H1 (cell line): ENCODE results near the gene IL13RA1. TPM values are rescaled to one million over a fixed set of nuclear protein-coding genes. Genes with fewer than 3 reads are reported as not detected.

Source experiments
- CTCF ChIA-PET: fragments of 300-600 bp; sonication (Branson Sonifier 250); formaldehyde crosslinking; loops from one replicate; lab custom pipeline; 2021; ENCODE audit not compliant: partially characterized antibody; lab: Charles Lee
- POLR2A ChIA-PET: fragments of 300-600 bp; sonication (Branson Sonifier 250); formaldehyde crosslinking; loops from one replicate; lab custom pipeline; 2021; ENCODE audit warnings: inconsistent platforms; ENCODE audit not compliant: partially characterized antibody; lab: Charles Lee
- DNase-seq, 2 experiments: peaks; one replicate each; pipeline versions ENCODE4 v3.0.0 to v3.0.0-alpha.2; 2010 to 2022; ENCODE audit warnings: low spot score in 2 of 2, low read depth in 1 of 2, mixed read lengths in 1 of 2
- FAIRE-seq: peaks from 2 replicates; lab custom pipeline; 2011; peaks lifted over from hg19 to GRCh38; lab: Jason Lieb, UNC
- H2AFZ ChIP-seq: 2 replicates; pipeline ENCODE4 v1.8.1; 2012; ENCODE audit warnings: low read length, inconsistent platforms
- H2AK5ac ChIP-seq: 2 replicates; pipeline ENCODE4 v1.6.1; 2013; ENCODE audit warnings: low read depth, low read length
- H2BK120ac ChIP-seq: replicated peaks from 2 replicates; pipeline ENCODE3; 2013; ENCODE audit warnings: low read depth, low read length, inconsistent platforms
- H2BK12ac ChIP-seq: 2 replicates; pipeline ENCODE4 v1.6.1; 2013; ENCODE audit warnings: low read depth, low read length
- H2BK15ac ChIP-seq: 2 replicates; pipeline ENCODE4 v1.6.1; 2013; ENCODE audit warnings: low read length
- H2BK20ac ChIP-seq: 2 replicates; pipeline ENCODE4 v1.6.1; 2013; ENCODE audit warnings: low read length
- H2BK5ac ChIP-seq: 2 replicates; pipeline ENCODE4 v1.6.1; 2013; ENCODE audit warnings: low read depth, low read length
- H3K14ac ChIP-seq: 2 replicates; pipeline ENCODE4 v1.6.1; 2013; ENCODE audit warnings: inconsistent platforms; ENCODE audit not compliant: insufficient read length
- H3K18ac ChIP-seq: 2 replicates; pipeline ENCODE4 v1.6.1; 2013; ENCODE audit warnings: low read length; ENCODE audit errors: extremely low read depth
- H3K23ac ChIP-seq: 2 replicates; pipeline ENCODE4 v1.6.1; 2013; ENCODE audit warnings: inconsistent platforms; ENCODE audit not compliant: insufficient read length
- H3K23me2 ChIP-seq: 2 replicates; pipeline ENCODE4 v1.6.1; 2013; ENCODE audit warnings: low read depth, low read length
- H3K27ac ChIP-seq: 2 replicates; pipeline ENCODE4 v1.6.1; 2011; ENCODE audit warnings: low read depth, low read length, inconsistent platforms
- H3K27me3 ChIP-seq, 4 experiments: replicated peaks in 1 of 4; 1 replicate in 1 of 4; 2 replicates in 3 of 4; pipeline versions ENCODE4 v1.6.1 to v1.8.1; 2011 to 2013; ENCODE audit warnings: low read length in 3 of 4, mild to moderate bottlenecking in 3 of 4, inconsistent platforms in 2 of 4, mixed read lengths in 2 of 4, moderate library complexity in 1 of 4; ENCODE audit not compliant: control insufficient read depth in 3 of 4, insufficient read depth in 3 of 4; ENCODE audit errors: extremely low read depth in 1 of 4
- H3K36me3 ChIP-seq, 4 experiments: 2 replicates each; pipeline versions ENCODE4 v1.6.1 to v1.8.1; 2011 to 2013; ENCODE audit warnings: mild to moderate bottlenecking in 4 of 4, low read length in 3 of 4, moderate library complexity in 2 of 4, control low read depth in 1 of 4, inconsistent platforms in 1 of 4; ENCODE audit not compliant: insufficient read depth in 4 of 4, control insufficient read depth in 2 of 4
- H3K4ac ChIP-seq: replicated peaks from 2 replicates; pipeline ENCODE3; 2013; ENCODE audit warnings: low read length, low read depth, mixed read lengths, inconsistent platforms; ENCODE audit not compliant: insufficient read length
- H3K4me1 ChIP-seq, 4 experiments: replicated peaks in 1 of 4; 1 replicate in 1 of 4; 2 replicates in 3 of 4; pipeline versions ENCODE4 v1.6.1 to v1.8.1; 2011 to 2013; ENCODE audit warnings: low read length in 3 of 4, inconsistent platforms in 2 of 4, mixed read lengths in 1 of 4; ENCODE audit not compliant: insufficient read depth in 4 of 4, control insufficient read depth in 3 of 4
- H3K4me2 ChIP-seq, 2 experiments: 2 replicates each; pipeline versions ENCODE4 v1.6.1 to v1.8.1; 2011 to 2013; ENCODE audit warnings: low read depth in 2 of 2, low read length in 2 of 2, control low read depth in 1 of 2, inconsistent platforms in 1 of 2, mild to moderate bottlenecking in 1 of 2; ENCODE audit not compliant: insufficient read depth in 1 of 2
- H3K4me3 ChIP-seq, 4 experiments: fragments of 200-600, 300-600 bp in 1 of 4; sonication (generic), shearing (Covaris generic), sonication (Bioruptor Twin) in 1 of 4; 2 replicates each; pipeline versions ENCODE4 v1.5.1 to v1.8.1; 2011 to 2016; ENCODE audit warnings: low read length in 4 of 4, low read depth in 3 of 4, control low read depth in 2 of 4, inconsistent platforms in 2 of 4, mild to moderate bottlenecking in 2 of 4, mixed read lengths in 1 of 4, moderate library complexity in 1 of 4; ENCODE audit not compliant: insufficient read depth in 2 of 4; ENCODE audit errors: extremely low read depth in 1 of 4
- H3K56ac ChIP-seq: replicated peaks from 2 replicates; pipeline ENCODE3; 2013; ENCODE audit warnings: low read depth, mild to moderate bottlenecking, mixed read lengths, low read length, inconsistent platforms; ENCODE audit not compliant: insufficient read length
- H3K79me1 ChIP-seq: 2 replicates; pipeline ENCODE4 v1.6.1; 2013; ENCODE audit warnings: low read depth, low read length, control low read depth
- H3K79me2 ChIP-seq, 2 experiments: 2 replicates each; pipeline versions ENCODE4 v1.6.1 to v1.8.1; 2012 to 2013; ENCODE audit warnings: low read length in 2 of 2, mild to moderate bottlenecking in 2 of 2, inconsistent platforms in 1 of 2; ENCODE audit not compliant: insufficient read depth in 2 of 2, control insufficient read depth in 1 of 2
- H3K9ac ChIP-seq, 4 experiments: replicated peaks in 1 of 4; 1 replicate in 1 of 4; 2 replicates in 3 of 4; pipeline versions ENCODE4 v1.6.1 to v1.8.1; 2011 to 2013; ENCODE audit warnings: low read depth in 3 of 4, low read length in 3 of 4, control low read depth in 2 of 4, mild to moderate bottlenecking in 2 of 4, moderate library complexity in 2 of 4, inconsistent platforms in 1 of 4; ENCODE audit errors: extremely low read depth in 1 of 4
- H3K9me3 ChIP-seq, 2 experiments: 2 replicates each; pipeline versions ENCODE4 v1.6.1 to v1.8.1; 2012 to 2013; ENCODE audit warnings: mild to moderate bottlenecking in 2 of 2, moderate library complexity in 2 of 2, control low read depth in 1 of 2, inconsistent platforms in 1 of 2, low read depth in 1 of 2, low read length in 1 of 2, mixed read lengths in 1 of 2; ENCODE audit not compliant: insufficient read depth in 2 of 2
- H4K20me1 ChIP-seq, 2 experiments: replicated peaks in 1 of 2; 2 replicates each; pipeline versions ENCODE3 to v1.8.1; 2011 to 2013; ENCODE audit warnings: inconsistent platforms in 2 of 2, low read length in 2 of 2, mild to moderate bottlenecking in 1 of 2; ENCODE audit not compliant: insufficient read depth in 2 of 2, control insufficient read depth in 1 of 2
- H4K5ac ChIP-seq: 2 replicates; pipeline ENCODE4 v1.6.1; 2013; ENCODE audit warnings: low read length, low read depth, mixed read lengths, inconsistent platforms; ENCODE audit not compliant: insufficient read length
- H4K8ac ChIP-seq: 2 replicates; pipeline ENCODE4 v1.8.0; 2013; ENCODE audit warnings: mild to moderate bottlenecking, moderate library complexity, low read length, inconsistent platforms; ENCODE audit not compliant: insufficient read depth; ENCODE audit errors: extremely low read depth
- H4K91ac ChIP-seq: replicated peaks from 2 replicates; pipeline ENCODE3; 2013; ENCODE audit warnings: low read length, mixed read lengths, inconsistent platforms; ENCODE audit not compliant: insufficient read length
- CEBPB ChIP-seq: IDR thresholded peaks from 2 replicates; pipeline ENCODE4 v1.6.1; 2012; ENCODE audit warnings: low read depth, low read length
- HDAC2 ChIP-seq, 2 experiments: fragments of 300-600 bp in 1 of 2; sonication (generic) in 1 of 2; IDR thresholded peaks; 2 replicates each; pipeline ENCODE4 v1.6.1; 2011 to 2012; ENCODE audit warnings: low read depth in 2 of 2, low read length in 2 of 2, mild to moderate bottlenecking in 2 of 2, moderate library complexity in 2 of 2, borderline replicate concordance in 1 of 2, inconsistent platforms in 1 of 2
- SAP30 ChIP-seq: fragments of 300-600 bp; sonication (generic); IDR thresholded peaks from 2 replicates; pipeline ENCODE4 v1.7.1; 2012; ENCODE audit warnings: low read length, moderate library complexity, mild to moderate bottlenecking, inconsistent platforms; ENCODE audit not compliant: insufficient read depth, insufficient replicate concordance
- SP1 ChIP-seq: IDR thresholded peaks from 2 replicates; pipeline ENCODE4 v1.6.1; 2011; ENCODE audit warnings: low read depth, low read length
- SRF ChIP-seq: IDR thresholded peaks from 2 replicates; pipeline ENCODE4 v1.6.1; 2011; ENCODE audit warnings: mild to moderate bottlenecking, low read depth, low read length, moderate library complexity
- WGBS, 2 experiments: shearing (Covaris generic) in 1 of 2; methylation state at CpG; one replicate each; pipeline versions ENCODE4 v1.1.6 to v1.1.7; 2013 to 2015; ENCODE audit warnings: low lambda C conversion rate in 2 of 2, mixed read lengths in 2 of 2, inconsistent platforms in 1 of 2, low coverage in 1 of 2, missing lambda C conversion rate in 1 of 2; ENCODE audit not compliant: insufficient replicate concordance in 2 of 2, insufficient coverage in 1 of 2, insufficient read length in 1 of 2; ENCODE audit errors: extremely low coverage in 1 of 2, missing lambda C conversion rate in 1 of 2; 5-methylcytosine and 5-hydroxymethylcytosine counted together
- polyA plus RNA-seq, 7 experiments: library from polyadenylated mRNA; depleted of rRNA in 3 of 7; stranded (reverse) in 5 of 7; unstranded in 2 of 7; fragments of >200 nt in 5 of 7; fragments of 200-250 nt in 2 of 7; gene quantifications; 1 replicate in 5 of 7; 2 replicates in 1 of 7; 4 replicates in 1 of 7; pipeline versions ENCODE4 v1.2.1 to v1.2.3, GENCODE V29; 2011 to 2013; ENCODE audit warnings: missing spikeins in 2 of 7, mixed read lengths in 2 of 7
- total RNA-seq: library from RNA; stranded (reverse); fragmentation: NEBNext Ultra II Directional; extraction: Animal tissue kit (Norgen Biotek cat#: 25700); gene quantifications from 2 replicates; pipeline ENCODE4 v1.2.1, GENCODE V29; 2021

The IL13RA1 gene
- total and polyA plus RNA-seq, 2 of the 8 experiments (the other 6 are each of a cell fraction or from before 2014, with no cell fraction given): 3.3 to 9.4 TPM

DNA sequence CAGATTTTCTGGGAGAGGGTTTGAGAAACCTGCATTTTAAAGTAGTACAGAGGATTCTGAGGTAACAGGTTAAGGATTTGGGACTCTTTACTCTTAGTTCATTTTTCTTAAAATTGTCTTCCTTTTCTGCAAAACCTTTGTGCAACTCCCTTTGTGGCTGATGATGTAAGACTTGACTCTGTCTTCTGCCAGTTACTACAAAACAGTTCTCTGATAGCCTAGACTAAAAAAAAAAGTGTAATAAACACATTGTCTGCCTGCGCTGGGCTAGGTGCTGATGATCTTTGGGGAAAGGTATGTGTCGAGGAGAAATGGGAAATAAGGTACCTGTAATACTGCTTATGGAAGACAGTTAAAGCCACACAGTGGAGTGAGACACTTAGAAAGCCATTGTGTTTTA is 28.7 kb downstream of the IL13RA1 start:
- Histone ChIP-seq H2BK15ac (no peak overlapping the region), H2BK20ac (no peak overlapping the region), H4K91ac (no peak overlapping the region), H3K23me2 (no peaks in the 10 kb centered on the region), H2AFZ (no peak overlapping the region), H3K4me2 (no peak overlapping the region), H2AK5ac (no peak overlapping the region), H3K18ac (no peak overlapping the region), H3K9ac (no peak overlapping the region), H3K23ac (no peak overlapping the region), H4K5ac (no peak overlapping the region), H3K27ac (no peak overlapping the region), H3K4ac (no peak overlapping the region), H4K20me1 (no peaks in the 10 kb centered on the region), H3K79me1 (no peaks in the 10 kb centered on the region), H3K4me1 (no peaks in the 10 kb centered on the region), H3K27me3 (no peaks in the 10 kb centered on the region), H2BK120ac (no peak overlapping the region), H2BK12ac (no peak overlapping the region), H3K4me3 (no peak overlapping the region), H3K36me3 (no peaks in the 10 kb centered on the region), H3K14ac (no peak overlapping the region), H3K9me3 (no peaks in the 10 kb centered on the region), H4K8ac (no peak overlapping the region), H3K56ac (no peak overlapping the region), H2BK5ac (no peak overlapping the region), H3K79me2 (no peaks in the 10 kb centered on the region)
- FAIRE-seq (no peak), DNase-seq (no peak)
- ChIA-PET CTCF (interaction anchor here (0.7 kb wide), 1 partner anchor 49 kb away, joined by 3 read pairs; no protein-coding TSS in a partner anchor), POLR2A (no interaction called here)
- 94% methylated on average over 2 of the region's 2 CpGs; no CpG with 5 or more reads in 1 of the 2 experiments for WGBS, 2 experiments
- TF ChIP-seq SP1: no peak
- TF ChIP-seq HDAC2 (IDR thresholded peaks at IDR 0.05; ENCODE audit: borderline replicate concordance in 1 of 2, low read depth in 2 of 2, low read length in 2 of 2): no peak
- no peak for TF ChIP-seq SRF
- TF ChIP-seq CEBPB: no peak
- TF ChIP-seq SAP30: no peak
